CD8-positive, alpha-beta memory T cell (primary cell): ENCODE measurements around the gene PHF13. TPM values are rescaled to one million over a fixed set of nuclear protein-coding genes. Genes with fewer than 3 reads are reported as not detected.

Experiments used
- CTCF ChIA-PET: fragments of 350-600 bp; sonication (Branson Sonifier 250); formaldehyde crosslinking; loops from one replicate; lab custom pipeline; 2021; ENCODE audit warnings: antibody characterized with exemption; lab: Charles Lee
- POLR2A ChIA-PET: fragments of 350-600 bp; sonication (Branson Sonifier 250); formaldehyde crosslinking; loops from one replicate; lab custom pipeline; 2021; ENCODE audit warnings: antibody characterized with exemption; lab: Charles Lee
- DNase-seq, 5 donors: peaks; one replicate each; pipeline versions ENCODE4 v3.0.0 to v3.0.0-alpha.2; 2020 to 2022; ENCODE audit warnings: mixed read lengths in 1 of 5
- H3K27ac ChIP-seq: one replicate; pipeline ENCODE4 v1.7.0; 2013; ENCODE audit warnings: low read depth, mild to moderate bottlenecking, low read length, moderate library complexity
- H3K27me3 ChIP-seq: 2 replicates; pipeline ENCODE4 v1.7.0; 2013; ENCODE audit warnings: low read length, mild to moderate bottlenecking; ENCODE audit not compliant: insufficient read depth, poor library complexity, severe bottlenecking
- H3K36me3 ChIP-seq: 2 replicates; pipeline ENCODE4 v1.7.0; 2013; ENCODE audit warnings: mild to moderate bottlenecking, low read length, moderate library complexity; ENCODE audit not compliant: insufficient read depth
- H3K4me1 ChIP-seq: 2 replicates; pipeline ENCODE4 v1.7.0; 2013; ENCODE audit warnings: mild to moderate bottlenecking, low read length, moderate library complexity; ENCODE audit not compliant: insufficient read depth
- H3K4me3 ChIP-seq: 2 replicates; pipeline ENCODE4 v1.7.0; 2013; ENCODE audit warnings: mild to moderate bottlenecking, low read length
- H3K9me3 ChIP-seq: 2 replicates; pipeline ENCODE4 v1.7.0; 2013; ENCODE audit warnings: mild to moderate bottlenecking, low read length
- H3K27ac Mint-ChIP-seq, 8 donors: one replicate each; pipeline ENCODE4 v1.8.0; 2020 to 2021; ENCODE audit warnings: mixed read lengths in 8 of 8, mild to moderate bottlenecking in 6 of 8, inconsistent platforms in 3 of 8, moderate library complexity in 3 of 8
- H3K27me3 Mint-ChIP-seq, 2 donors: one replicate each; pipeline ENCODE4 v1.8.0; 2020 to 2021; ENCODE audit warnings: mixed read lengths in 2 of 2, mild to moderate bottlenecking in 1 of 2, moderate library complexity in 1 of 2
- H3K36me3 Mint-ChIP-seq, 3 donors: one replicate each; pipeline ENCODE4 v1.8.0; 2020 to 2021; ENCODE audit warnings: mixed read lengths in 3 of 3, inconsistent platforms in 1 of 3, mild to moderate bottlenecking in 1 of 3
- H3K4me1 Mint-ChIP-seq, 3 donors: one replicate each; pipeline ENCODE4 v1.8.0; 2020 to 2021; ENCODE audit warnings: mixed read lengths in 3 of 3, inconsistent platforms in 1 of 3, mild to moderate bottlenecking in 1 of 3
- H3K4me3 Mint-ChIP-seq, 7 donors: one replicate each; pipeline ENCODE4 v1.8.0; 2020 to 2021; ENCODE audit warnings: mixed read lengths in 7 of 7, mild to moderate bottlenecking in 6 of 7, moderate library complexity in 4 of 7, inconsistent platforms in 2 of 7
- H3K9me3 Mint-ChIP-seq, 5 donors: one replicate each; pipeline ENCODE4 v1.8.0; 2020 to 2022; ENCODE audit warnings: mixed read lengths in 5 of 5, mild to moderate bottlenecking in 3 of 5, moderate library complexity in 2 of 5, inconsistent platforms in 1 of 5
- polyA plus RNA-seq: library from polyadenylated mRNA; unstranded; fragments of 300-500 nt; fragmentation: Illumina TruSeq; gene quantifications from one replicate; pipeline ENCODE4 v1.2.3, GENCODE V29; 2021
- total RNA-seq, 2 experiments: library from RNA; stranded (reverse); gene quantifications; one replicate each; pipeline ENCODE4 v1.2.3, GENCODE V29; 2021

The PHF13 gene
- total and polyA plus RNA-seq, 3 experiments from 2014 or later = 4.9 to 14.0 (median 12.5) TPM

GRCh38 chr1:6603915-6604558 lies 9.5 kb upstream of the PHF13 start:
- no peaks in the 10 kb centered on the region for H3K9me3 ChIP-seq
- POLR2A ChIA-PET = interaction anchor here (0.6 to 7.2 kb wide), 9 partner anchors 9 to 49 kb away, joined by 3 to 64 read pairs (median 3); partner anchors contain the start of genes NOL9, PHF13, TAS1R1 and THAP3

DNA sequence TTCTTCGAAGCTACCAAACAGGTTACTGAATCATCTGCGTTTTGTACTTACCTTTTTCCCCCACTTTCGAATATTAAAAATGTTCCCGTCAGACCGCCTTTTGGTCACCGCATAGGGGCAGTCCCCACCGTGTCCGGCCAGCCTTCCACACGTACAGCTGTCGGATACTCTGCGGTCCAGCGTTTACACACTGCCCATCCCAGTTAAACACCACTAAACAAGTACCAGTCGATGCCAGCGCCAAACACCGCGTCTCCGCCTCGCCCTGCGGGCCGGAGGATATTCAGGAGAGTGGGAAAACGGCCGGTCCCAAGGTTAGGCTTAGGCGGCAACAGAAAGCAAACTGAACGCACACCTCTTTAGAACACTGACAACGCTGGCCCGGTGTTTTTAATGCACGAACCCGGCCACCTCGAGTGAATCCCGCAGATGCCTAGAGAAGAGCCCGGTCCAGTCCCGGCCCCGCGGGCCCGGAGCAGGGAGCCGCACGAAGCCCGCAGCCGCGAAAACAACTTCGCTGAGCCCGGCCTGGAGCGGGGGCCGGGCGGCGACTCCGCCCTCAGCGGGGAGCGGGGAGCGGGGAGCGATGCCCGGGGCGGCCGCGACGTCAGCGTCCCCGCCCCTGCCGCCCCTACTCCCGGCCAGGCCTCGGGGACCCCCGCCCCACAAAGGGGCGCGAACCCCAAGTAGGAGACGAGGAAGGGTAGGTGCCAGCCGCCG lies 730 bp upstream of the PHF13 start:
- Histone ChIP-seq H3K4me3 (peak overlapping the region; percentile 93), H3K36me3 (no peaks in the 10 kb centered on the region), H3K4me1 (peaks cover 12% of the 10 kb centered on the region), H3K27me3 (no peaks in the 10 kb centered on the region), H3K27ac (peak overlapping the region; percentile 81), H3K9me3 (no peaks in the 10 kb centered on the region)
- H3K36me3 Mint-ChIP-seq = peaks cover 0 to 11% (median 0%) of the 10 kb centered on the region in 3 donors
- peak overlapping the region; percentile 87 to 96 (median 91) for H3K4me3 Mint-ChIP-seq
- POLR2A ChIA-PET = interaction anchor here (0.8 to 3.1 kb wide), 2 partner anchors 10 to 13 kb away, joined by 3 to 32 read pairs; partner anchors contain the start of gene KLHL21
- H3K4me1 Mint-ChIP-seq = peaks cover 20 to 25% (median 23%) of the 10 kb centered on the region in 3 donors
- CTCF ChIA-PET = interaction anchor here (1.1 to 1.4 kb wide), 3 partner anchors 9 to 89 kb away, joined by 3 to 5 read pairs (median 4); partner anchors contain the start of gene DNAJC11
- peaks cover 0 to 2% of the 10 kb centered on the region in 2 donors for H3K27me3 Mint-ChIP-seq
- no peaks in the 10 kb centered on the region for H3K9me3 Mint-ChIP-seq
- H3K27ac Mint-ChIP-seq = peak overlapping the region; percentile 65 to 95 (median 92)
- peak in 1 of 5 donors; percentile 3 for DNase-seq

More at GRCh38 chr1:6603915-6604558, 9.5 kb upstream of the PHF13 start:
- no peaks in the 10 kb centered on the region for H3K27me3 Mint-ChIP-seq
- peak in 1 of 5 donors; percentile 16 for DNase-seq
- Histone ChIP-seq H3K4me1 (peaks cover 25% of the 10 kb centered on the region), H3K36me3 (no peaks in the 10 kb centered on the region), H3K4me3 (peak overlapping the region; percentile 59), H3K27ac (peak overlapping the region; percentile 92), H3K27me3 (no peaks in the 10 kb centered on the region)
- H3K36me3 Mint-ChIP-seq = peaks cover 0 to 22% (median 0%) of the 10 kb centered on the region in 3 donors
- peak overlapping the region; percentile 91 to 99 (median 96) for H3K27ac Mint-ChIP-seq
- H3K9me3 Mint-ChIP-seq = no peaks in the 10 kb centered on the region
- H3K4me3 Mint-ChIP-seq = peak overlapping the region; percentile 90 to 98 (median 91)
- peaks cover 26 to 32% (median 28%) of the 10 kb centered on the region in 3 donors for H3K4me1 Mint-ChIP-seq
- CTCF ChIA-PET = interaction anchor here (1.0 to 4.2 kb wide), 4 partner anchors 8 to 49 kb away, joined by 3 to 16 read pairs (median 4); partner anchors contain the start of genes NOL9 and TAS1R1

DNA sequence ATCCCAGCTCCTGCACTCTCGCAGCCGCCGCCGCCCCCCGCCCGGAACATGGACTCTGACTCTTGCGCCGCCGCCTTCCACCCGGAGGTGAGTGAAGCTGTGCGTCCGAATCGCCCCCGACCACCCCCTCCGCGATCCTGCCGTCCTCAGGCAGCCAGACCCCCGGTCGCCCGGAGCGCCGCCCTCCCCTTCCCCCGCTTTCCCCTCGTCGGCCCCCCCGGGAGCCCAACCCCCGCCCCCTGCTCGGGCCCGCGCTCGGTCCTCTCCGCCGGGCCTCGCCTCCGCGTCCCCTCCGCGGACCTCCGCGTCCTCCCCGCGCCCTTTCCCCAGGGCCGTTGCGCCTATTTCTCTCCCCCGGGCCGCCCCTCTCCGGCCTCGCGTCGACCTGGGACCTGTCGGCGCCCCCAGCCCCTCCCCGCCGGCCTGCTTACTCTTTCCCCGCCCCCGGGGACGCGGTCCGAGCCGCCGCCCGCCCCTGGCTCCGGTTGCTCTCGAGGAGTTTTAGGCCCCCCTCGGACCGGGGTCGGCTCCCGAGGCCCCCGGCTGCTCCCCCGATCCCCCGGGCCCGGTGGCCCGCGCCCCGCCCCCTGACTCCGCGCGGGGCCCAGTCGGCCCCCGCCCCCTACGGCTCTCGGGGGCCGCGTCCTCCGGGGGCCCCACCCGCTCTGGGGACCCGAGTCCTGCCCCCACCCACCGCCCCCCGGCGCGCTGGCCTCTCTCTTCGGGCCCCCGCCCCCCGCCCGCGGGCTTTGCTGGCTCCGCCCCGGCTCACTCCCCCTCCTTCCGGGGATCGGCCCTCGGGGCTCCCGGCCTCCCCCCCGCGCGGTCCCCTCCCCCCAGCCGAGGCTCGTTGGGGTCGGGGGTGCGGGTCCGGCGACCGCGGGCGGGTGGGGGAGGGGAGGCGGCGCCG lies 743 bp downstream of the PHF13 start:
- Histone ChIP-seq H3K27ac (peak overlapping the region; percentile 59), H3K4me1 (peaks cover 12% of the 10 kb centered on the region), H3K36me3 (no peaks in the 10 kb centered on the region), H3K27me3 (no peaks in the 10 kb centered on the region), H3K9me3 (no peaks in the 10 kb centered on the region), H3K4me3 (peak overlapping the region; percentile 37)
- peak; percentile 26 to 77 (median 52) for DNase-seq
- ChIA-PET CTCF (no interaction called here), POLR2A (interaction anchor here (1.1 to 3.1 kb wide), 2 partner anchors 11 to 14 kb away, joined by 3 to 32 read pairs; partner anchors contain the start of gene KLHL21)
- peaks cover 0 to 17% (median 0%) of the 10 kb centered on the region in 3 donors for H3K36me3 Mint-ChIP-seq
- H3K27me3 Mint-ChIP-seq = peaks cover 0 to 2% of the 10 kb centered on the region in 2 donors
- peak overlapping the region; percentile 46 to 96 (median 92) for H3K4me3 Mint-ChIP-seq
- H3K9me3 Mint-ChIP-seq = no peaks in the 10 kb centered on the region
- peak overlapping the region in 1 of 8 donors; percentile 38 for H3K27ac Mint-ChIP-seq
- H3K4me1 Mint-ChIP-seq = peaks cover 20 to 25% (median 23%) of the 10 kb centered on the region in 3 donors

DNA sequence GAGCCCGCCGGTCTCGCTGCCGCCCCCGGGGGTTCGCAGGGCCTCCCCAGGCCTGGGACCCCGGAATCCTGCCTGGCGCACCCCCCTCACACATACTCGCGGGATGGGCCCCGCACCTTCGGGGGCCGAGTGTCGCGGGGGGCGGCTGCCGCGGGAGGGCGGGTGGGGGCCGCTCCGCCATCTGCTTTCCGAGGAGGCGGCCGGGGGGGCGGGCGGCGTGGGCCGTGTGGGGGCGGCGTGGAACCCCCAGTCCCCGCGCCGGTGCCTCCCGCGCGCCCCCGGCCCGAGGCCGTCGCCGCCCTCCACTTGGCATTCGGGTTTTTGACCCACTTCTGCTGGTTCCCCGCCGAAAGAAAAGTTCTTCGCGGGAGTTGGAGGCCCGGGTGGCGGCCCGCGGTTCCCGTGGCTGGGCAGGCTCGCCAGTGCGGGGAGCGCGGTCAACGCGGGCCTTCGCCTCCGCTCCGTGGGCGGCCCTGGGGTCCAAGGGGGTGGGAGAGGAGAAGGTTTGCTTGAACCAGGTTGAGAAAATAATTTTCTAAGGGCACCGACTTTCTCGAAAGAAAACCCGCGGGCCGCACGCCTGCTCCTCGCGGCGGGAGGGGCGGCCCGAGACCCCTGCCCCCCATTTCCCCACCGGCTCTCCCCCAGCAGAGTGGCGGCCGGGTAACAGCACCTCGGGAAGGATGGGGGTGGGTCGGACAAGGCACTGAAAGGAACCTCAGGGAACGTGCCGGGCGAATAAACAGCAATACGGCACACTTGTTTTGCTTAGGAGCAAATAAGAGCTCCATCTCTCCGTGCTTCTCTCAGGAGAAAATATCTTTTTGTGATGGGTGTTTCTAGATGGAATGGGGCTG lies 1.6 kb downstream of the PHF13 start:
- peak in 3 of 5 donors; percentile 7 to 26 (median 13) for DNase-seq
- peak overlapping the region; percentile 70 to 87 (median 81) for H3K4me3 Mint-ChIP-seq
- H3K27ac ChIP-seq = peak overlapping the region; percentile 51

GRCh38 chr1:6619045-6619444 lies 5.5 kb downstream of the PHF13 start:
- Histone ChIP-seq H3K27me3 (no peaks in the 10 kb centered on the region), H3K36me3 (peaks cover 9% of the 10 kb centered on the region), H3K27ac (no peak overlapping the region), H3K4me1 (no peaks in the 10 kb centered on the region), H3K9me3 (no peaks in the 10 kb centered on the region), H3K4me3 (no peak overlapping the region)
- Mint-ChIP-seq H3K9me3 (no peaks in the 10 kb centered on the region), H3K27ac (no peak overlapping the region), H3K4me3 (peak overlapping the region in 1 of 7 donors; percentile 73), H3K36me3 (peaks cover 2 to 45% (median 4%) of the 10 kb centered on the region in 3 donors), H3K27me3 (no peaks in the 10 kb centered on the region), H3K4me1 (peaks cover 11 to 16% (median 12%) of the 10 kb centered on the region in 3 donors)
- ChIA-PET CTCF (interaction anchor here (1.4 to 1.6 kb wide), 2 partner anchors 10 to 11 kb away, joined by 3 read pairs; no protein-coding TSS in a partner anchor), POLR2A (no interaction called here)
- DNase-seq = no peak

More for the DNA sequence above, 1.6 kb downstream of the PHF13 start:
- H3K27ac Mint-ChIP-seq = peak overlapping the region in 5 of 8 donors; percentile 52 to 82 (median 76)
- Histone ChIP-seq H3K4me3 (peak overlapping the region; percentile 44), H3K4me1 (peaks cover 12% of the 10 kb centered on the region), H3K36me3 (peaks cover 5% of the 10 kb centered on the region), H3K27me3 (no peaks in the 10 kb centered on the region), H3K9me3 (no peaks in the 10 kb centered on the region)
- peaks cover 0 to 2% of the 10 kb centered on the region in 2 donors for H3K27me3 Mint-ChIP-seq
- no peaks in the 10 kb centered on the region for H3K9me3 Mint-ChIP-seq
- peaks cover 20 to 25% (median 23%) of the 10 kb centered on the region in 3 donors for H3K4me1 Mint-ChIP-seq
- H3K36me3 Mint-ChIP-seq = peaks cover 0 to 24% (median 2%) of the 10 kb centered on the region in 3 donors
- ChIA-PET CTCF (interaction anchor here (0.6 to 2.6 kb wide), 5 partner anchors 9 to 129 kb away, joined by 3 to 7 read pairs (median 4); partner anchors contain the start of genes NOL9 and ZBTB48), POLR2A (interaction anchor here (0.6 to 1.3 kb wide), 3 partner anchors 11 to 35 kb away, joined by 3 read pairs; partner anchors contain the start of gene ZBTB48)

DNA sequence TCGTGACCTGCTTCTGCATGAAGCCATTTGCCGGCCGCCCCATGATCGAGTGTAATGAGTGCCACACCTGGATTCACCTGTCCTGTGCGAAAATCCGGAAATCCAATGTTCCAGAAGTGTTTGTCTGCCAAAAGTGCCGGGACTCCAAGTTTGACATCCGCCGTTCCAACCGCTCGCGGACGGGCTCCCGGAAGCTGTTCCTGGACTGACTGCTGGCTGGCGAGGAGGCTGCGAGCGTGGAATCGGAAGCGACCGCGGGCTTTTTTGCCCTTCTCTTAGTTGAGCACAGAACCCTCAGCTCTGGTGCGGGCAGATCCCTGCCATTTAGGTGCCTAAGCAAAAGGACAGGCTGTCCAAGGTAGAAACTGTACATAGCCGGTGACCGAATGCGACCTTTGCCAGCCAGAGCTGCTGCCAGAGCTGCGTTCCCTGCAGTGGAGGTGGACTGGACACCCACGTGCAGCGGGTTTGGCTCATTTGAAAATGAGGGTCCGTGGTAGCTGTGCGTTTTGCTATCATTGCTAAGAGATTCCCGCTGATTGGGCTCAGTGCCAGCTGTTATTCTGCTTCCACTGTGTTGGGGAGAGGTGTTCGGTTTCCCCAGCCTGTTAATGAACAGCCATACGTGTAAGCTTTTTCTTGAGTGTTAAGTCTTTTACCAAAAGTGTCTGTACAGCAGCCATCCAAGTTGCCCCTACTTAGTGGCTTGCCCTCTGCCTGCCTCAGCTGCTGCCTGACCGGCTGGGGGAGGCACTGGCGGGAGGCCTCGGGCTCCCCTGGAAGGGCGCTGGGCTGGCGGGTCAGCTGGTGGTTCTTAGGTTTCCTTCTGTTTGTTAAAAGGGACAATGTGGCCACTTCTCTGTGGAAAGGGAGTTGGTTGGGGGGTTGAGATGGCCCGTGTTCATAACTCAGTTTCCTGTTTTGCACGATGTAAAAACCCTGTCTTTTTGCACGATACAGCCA lies 8.2 kb downstream of the PHF13 start:
- Histone ChIP-seq H3K4me1 (peaks cover 16% of the 10 kb centered on the region), H3K27ac (no peak overlapping the region), H3K36me3 (peaks cover 9% of the 10 kb centered on the region), H3K9me3 (no peaks in the 10 kb centered on the region), H3K27me3 (no peaks in the 10 kb centered on the region), H3K4me3 (no peak overlapping the region)
- peaks cover 16 to 21% (median 20%) of the 10 kb centered on the region in 3 donors for H3K4me1 Mint-ChIP-seq
- no peaks in the 10 kb centered on the region for H3K27me3 Mint-ChIP-seq
- DNase-seq = no peak
- peak overlapping the region in 1 of 7 donors; percentile 76 for H3K4me3 Mint-ChIP-seq
- peak overlapping the region in 2 of 8 donors; percentile 17 to 24 for H3K27ac Mint-ChIP-seq
- peaks cover 2 to 46% (median 4%) of the 10 kb centered on the region in 3 donors for H3K36me3 Mint-ChIP-seq
- CTCF ChIA-PET = interaction anchor here (0.9 to 1.7 kb wide), 3 partner anchors 12 to 25 kb away, joined by 4 to 5 read pairs (median 4); partner anchors contain the start of gene KLHL21
- POLR2A ChIA-PET = interaction anchor here (0.9 kb wide), 1 partner anchor 22 kb away, joined by 3 read pairs; no protein-coding TSS in a partner anchor
- no peaks in the 10 kb centered on the region for H3K9me3 Mint-ChIP-seq
